A673 (cell line): ENCODE results near the gene NUDT16. TPM values are rescaled to one million over a fixed set of nuclear protein-coding genes. Genes with fewer than 3 reads are reported as not detected.

Source experiments
- BruUV-seq: library from RNA; stranded (reverse); fragments of 400-500 nt; replicated peaks from 2 replicates; lab custom pipeline; 2021; lab: Mats Ljungman, UMichigan
- CTCF ChIA-PET: fragments of 300-600 bp; sonication (Branson Sonifier 250); formaldehyde crosslinking; loops from one replicate; lab custom pipeline; 2022; ENCODE audit warnings: antibody characterized with exemption; lab: Charles Lee
- POLR2A ChIA-PET: fragments of 300-600 bp; sonication (Branson Sonifier 250); formaldehyde crosslinking; loops from one replicate; lab custom pipeline; 2022; ENCODE audit warnings: antibody characterized with exemption; ENCODE audit not compliant: low non-redundant PET; lab: Charles Lee
- DNase-seq: peaks from one replicate; pipeline ENCODE4 v3.0.0-alpha.2; 2015; ENCODE audit warnings: low spot score
- H3K27ac ChIP-seq: fragments of 200-600 bp; sonication (generic); 2 replicates; pipeline ENCODE4 v1.5.1; 2016; ENCODE audit warnings: mixed run types, low read depth, mild to moderate bottlenecking, mixed read lengths, antibody characterized with exemption, low read length; ENCODE audit not compliant: poor library complexity, severe bottlenecking
- H3K27me3 ChIP-seq: fragments of 200-600 bp; sonication (generic); replicated peaks from 2 replicates; pipeline ENCODE4 v1.6.1; 2017; ENCODE audit warnings: mixed run types, low read depth, mild to moderate bottlenecking, mixed read lengths, antibody characterized with exemption, low read length; ENCODE audit not compliant: insufficient read depth, poor library complexity
- H3K36me3 ChIP-seq: fragments of 200-600 bp; sonication (generic); 2 replicates; pipeline ENCODE4 v1.6.1; 2016; ENCODE audit warnings: mixed run types, mild to moderate bottlenecking, mixed read lengths, antibody characterized with exemption, low read length; ENCODE audit not compliant: insufficient read depth, poor library complexity, severe bottlenecking
- H3K4me1 ChIP-seq: fragments of 200-600 bp; sonication (generic); 2 replicates; pipeline ENCODE4 v1.6.1; 2017; ENCODE audit warnings: mixed run types, mild to moderate bottlenecking, mixed read lengths, antibody characterized with exemption, low read length; ENCODE audit not compliant: insufficient read depth, poor library complexity, severe bottlenecking
- H3K4me3 ChIP-seq: fragments of 200-600 bp; sonication (generic); 2 replicates; pipeline ENCODE4 v1.5.1; 2016; ENCODE audit warnings: low read depth, mixed run types, mild to moderate bottlenecking, mixed read lengths, low read length; ENCODE audit not compliant: poor library complexity, severe bottlenecking
- H3K9me3 ChIP-seq: fragments of 200-600 bp; sonication (generic); 2 replicates; pipeline ENCODE4 v1.6.1; 2016; ENCODE audit warnings: mixed run types, low read depth, mild to moderate bottlenecking, mixed read lengths, antibody characterized with exemption, low read length; ENCODE audit not compliant: poor library complexity, severe bottlenecking
- CTCF ChIP-seq: fragments of 300-800, 200-600 bp; sonication (generic); conservative IDR thresholded peaks from 2 replicates; pipeline ENCODE4 v1.5.1; 2017; ENCODE audit warnings: low read depth, mild to moderate bottlenecking, antibody characterized with exemption, low read length, moderate library complexity, mixed read lengths
- EZH2 ChIP-seq: fragments of 200-600 bp; sonication (generic); IDR thresholded peaks from 2 replicates; pipeline ENCODE4 v1.6.1; 2017; ENCODE audit warnings: borderline replicate concordance, low read depth, mild to moderate bottlenecking, mixed read lengths, antibody characterized with exemption, low read length; ENCODE audit not compliant: poor library complexity, severe bottlenecking
- intact Hi-C: fragments of 100-400 bp; cut with micrococcal nuclease; formaldehyde crosslinking; loops from one replicate; pipeline ENCODE4 v1.10.0; 2022; ENCODE audit not compliant: unreplicated experiment
- total RNA-seq: library from RNA; stranded (reverse); gene quantifications from 2 replicates; pipeline ENCODE4 v1.2.3, GENCODE V29; 2021

Gene NUDT16
- total RNA-seq, 1 experiment from 2014 or later = 0.24 TPM

- ChIA-PET POLR2A (no interaction called here), CTCF (no interaction called here)
- H3K36me3 ChIP-seq = no peaks in the 10 kb centered on the region
- H3K4me3 ChIP-seq = no peak overlapping the region
- H3K27ac ChIP-seq = no peak overlapping the region
- TF ChIP-seq CTCF (no peak), EZH2 (no peak)
- DNase-seq = no peak
- intact Hi-C loops = no loop called here
- no TSS peak for BruUV-seq
- no peaks in the 10 kb centered on the region for H3K9me3 ChIP-seq
- H3K4me1 ChIP-seq = no peaks in the 10 kb centered on the region
- H3K27me3 ChIP-seq = no peaks in the 10 kb centered on the region
Observed at GRCh38 chr3:131390331-131390730, 8.8 kb downstream of the NUDT16 start.

GRCh38 chr3:131393051-131393450 lies 11.5 kb downstream of the NUDT16 start:
- POLR2A ChIA-PET = no interaction called here

GRCh38 chr3:131393868-131394267 lies 12.3 kb downstream of the NUDT16 start:
- CTCF ChIA-PET = no interaction called here
- POLR2A ChIA-PET = no interaction called here
- Histone ChIP-seq H3K4me1 (no peaks in the 10 kb centered on the region), H3K27me3 (no peaks in the 10 kb centered on the region), H3K9me3 (no peaks in the 10 kb centered on the region), H3K4me3 (no peak overlapping the region), H3K36me3 (no peaks in the 10 kb centered on the region), H3K27ac (no peak overlapping the region)
- intact Hi-C loops = no loop called here
- BruUV-seq = no TSS peak
- DNase-seq = peak; percentile 12
- TF ChIP-seq EZH2 (no peak), CTCF (no peak)

More at GRCh38 chr3:131393051-131393450, 11.5 kb downstream of the NUDT16 start:
- no peaks in the 10 kb centered on the region for H3K27me3 ChIP-seq
- CTCF ChIA-PET = no interaction called here
- H3K9me3 ChIP-seq = no peaks in the 10 kb centered on the region
- no peaks in the 10 kb centered on the region for H3K36me3 ChIP-seq
- DNase-seq = no peak
- H3K4me1 ChIP-seq = no peaks in the 10 kb centered on the region
- TF ChIP-seq CTCF = no peak
- no peak for TF ChIP-seq EZH2
- intact Hi-C loops = no loop called here
- H3K4me3 ChIP-seq = no peak overlapping the region
- H3K27ac ChIP-seq = no peak overlapping the region
- BruUV-seq = no TSS peak
